GM18520 (cell line): Measurements from ENCODE around the gene SCN3B.

Experiments
- ATAC-seq: cut with Tn5 transposase; IDR thresholded peaks from one replicate; pipeline ENCODE4 v1.9.1; 2021; ENCODE audit not compliant: unreplicated experiment

Gene SCN3B

DNA sequence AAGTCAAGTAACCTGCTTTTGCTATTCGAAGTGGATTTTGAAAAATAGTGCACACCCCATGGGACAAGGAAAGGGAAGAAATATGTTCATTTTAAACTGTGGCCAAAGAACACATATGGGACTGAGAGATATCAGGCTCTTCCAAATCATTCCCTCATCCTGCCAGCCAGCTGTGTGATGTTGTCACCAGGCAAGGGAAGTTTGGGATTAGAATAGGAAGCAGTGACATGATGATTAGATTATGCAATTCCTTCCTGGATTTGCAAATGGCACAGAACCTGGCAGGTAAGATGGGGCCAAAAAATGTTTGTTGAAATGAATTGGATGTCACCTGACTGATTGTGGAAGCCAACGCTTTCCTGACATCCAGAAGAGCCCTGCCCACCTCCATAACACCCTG lies 4.9 kb upstream of the SCN3B start:
- ATAC-seq = no peak

DNA sequence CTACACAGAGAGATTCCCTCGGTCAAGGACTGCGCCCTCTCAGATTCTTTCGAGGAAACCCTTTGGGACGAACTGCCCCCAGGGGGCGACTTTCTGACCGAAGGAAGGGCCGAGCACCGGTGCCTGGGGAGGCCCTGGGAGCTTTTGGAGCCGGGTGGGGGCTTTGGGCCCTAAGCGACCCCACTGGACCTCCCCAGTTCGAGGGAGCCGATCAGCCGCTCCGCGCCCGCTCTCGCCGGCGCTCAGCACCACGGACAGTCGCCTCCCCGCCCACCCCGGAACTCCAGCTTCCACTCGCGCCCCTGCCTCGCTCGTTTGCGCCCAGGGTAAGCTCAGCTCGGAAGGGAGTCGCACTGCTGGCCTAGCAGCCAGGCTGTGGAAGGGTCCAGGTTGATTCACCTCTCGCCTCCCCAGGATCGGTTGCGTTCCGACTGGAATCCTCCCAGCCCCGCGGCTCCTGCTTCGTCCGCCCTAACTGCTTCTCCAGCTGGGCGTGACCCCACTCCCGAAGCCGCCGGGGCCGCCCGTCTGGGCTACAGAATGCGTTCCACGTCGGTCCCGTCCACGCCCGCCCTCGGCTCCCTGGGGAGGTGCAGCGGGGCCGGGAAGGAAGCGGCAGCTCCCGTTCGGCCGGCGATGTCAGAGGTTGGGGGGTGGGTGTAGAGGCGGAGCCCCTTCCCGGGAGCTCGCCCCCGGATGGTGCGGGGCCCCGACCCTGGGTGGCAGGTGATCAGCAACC lies 428 bp downstream of the SCN3B start:
- ATAC-seq = no peak

DNA sequence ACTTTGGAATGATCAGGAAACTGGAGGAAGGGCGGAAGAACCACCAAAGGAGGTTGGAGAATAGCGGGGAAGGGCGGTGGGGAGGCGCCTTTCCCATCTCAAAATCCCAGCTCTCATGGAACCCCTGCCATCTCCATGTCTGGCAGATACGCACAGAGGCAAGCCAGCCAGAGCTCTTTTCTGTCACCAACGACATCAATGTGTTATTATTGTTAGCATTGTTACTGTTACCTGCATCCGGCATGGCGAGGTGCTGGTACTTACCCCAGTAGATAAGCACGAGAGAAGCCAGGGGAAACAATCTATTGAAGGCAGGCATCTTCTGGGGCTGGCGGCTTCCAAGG lies 969 bp downstream of the SCN3B start:
- no peak for ATAC-seq

DNA sequence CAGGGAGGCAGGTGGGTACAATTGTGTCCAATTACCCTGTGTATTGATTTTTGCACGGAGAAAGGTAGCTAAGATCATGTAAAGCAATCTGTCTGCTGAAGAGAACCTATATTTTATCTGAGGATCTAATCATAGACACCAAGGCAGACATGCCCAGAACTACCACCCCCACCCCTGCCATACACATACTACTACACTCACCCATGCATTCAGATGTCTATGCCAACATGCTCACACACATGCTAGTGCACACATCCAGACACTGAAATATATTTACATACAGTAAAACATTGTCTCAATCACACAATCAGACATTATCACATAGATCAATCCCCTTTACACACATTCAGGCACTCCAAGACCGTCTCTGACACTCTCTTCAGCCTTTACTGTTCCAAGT lies 1.8 kb downstream of the SCN3B start:
- no peak for ATAC-seq

DNA sequence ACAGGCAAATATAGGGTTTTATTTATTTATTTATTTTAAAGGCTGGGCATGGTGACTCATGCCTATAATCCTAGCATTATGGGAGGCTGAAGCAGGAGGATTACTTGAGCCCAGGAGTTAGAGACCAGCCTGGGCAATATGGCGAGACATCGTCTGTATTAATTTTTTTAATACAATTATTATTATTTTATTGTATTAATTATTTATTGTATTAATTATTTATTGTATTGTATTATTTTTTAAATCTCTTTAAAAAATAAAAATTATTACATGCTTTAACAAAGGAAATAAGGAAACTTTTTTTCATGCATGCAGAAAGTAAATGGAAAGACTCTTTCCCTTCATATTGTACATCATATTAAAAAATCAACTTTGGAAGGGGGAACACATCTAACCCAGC lies 3.5 kb downstream of the SCN3B start:
- ATAC-seq = no peak

DNA sequence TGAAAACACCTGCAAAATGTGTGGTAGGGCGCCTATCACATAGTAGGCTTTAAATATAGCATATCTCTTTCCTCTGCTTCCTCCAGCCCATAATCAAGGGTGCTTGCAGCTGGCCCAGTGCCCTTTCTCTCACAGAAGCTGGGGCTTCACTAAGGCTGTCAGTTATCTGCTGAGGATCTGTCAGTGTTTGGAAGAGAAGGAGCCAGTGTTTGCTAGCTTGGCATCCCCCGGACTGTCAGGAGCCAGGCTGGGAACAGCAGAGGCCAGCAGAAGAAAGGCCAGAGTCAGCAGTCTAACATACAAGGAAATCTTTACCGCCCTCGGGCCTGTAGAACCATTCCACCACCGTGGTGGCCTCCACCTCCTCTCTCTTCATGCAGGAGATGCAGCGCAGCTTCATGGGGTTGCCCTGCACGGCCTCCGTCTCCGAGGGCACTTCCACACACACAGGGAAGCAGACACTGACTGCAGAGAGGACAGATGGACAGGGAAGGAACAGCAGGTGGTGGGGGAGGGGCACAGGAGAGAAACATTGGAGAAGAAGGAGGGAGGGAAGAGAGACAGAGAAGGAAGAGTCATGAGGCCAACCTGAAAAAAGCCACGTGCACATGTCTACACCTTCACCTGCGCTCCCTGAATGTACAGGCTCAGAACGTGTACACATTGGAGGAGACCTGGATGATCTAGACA lies 9.0 kb downstream of the SCN3B start:
- no peak for ATAC-seq

DNA sequence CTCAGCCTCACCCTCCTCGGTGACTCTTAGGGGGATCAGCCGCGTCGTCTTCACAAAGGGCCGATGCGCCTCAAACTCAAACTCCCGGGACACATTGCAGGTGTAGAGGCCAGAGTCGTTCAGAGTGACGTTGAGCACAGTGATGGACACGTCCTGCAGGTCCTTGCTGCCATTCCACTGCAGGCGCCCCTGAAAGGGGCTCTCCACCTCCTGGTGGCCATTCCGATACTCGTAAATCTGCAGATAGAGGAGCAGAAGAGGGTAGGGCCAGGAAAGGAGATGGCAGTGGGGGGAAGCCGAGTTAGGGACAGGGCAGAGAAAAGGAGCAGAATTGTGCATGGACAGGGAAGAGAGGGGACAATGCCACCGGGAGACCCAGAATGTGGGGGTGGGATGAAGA lies 12.0 kb downstream of the SCN3B start:
- no peak for ATAC-seq

DNA sequence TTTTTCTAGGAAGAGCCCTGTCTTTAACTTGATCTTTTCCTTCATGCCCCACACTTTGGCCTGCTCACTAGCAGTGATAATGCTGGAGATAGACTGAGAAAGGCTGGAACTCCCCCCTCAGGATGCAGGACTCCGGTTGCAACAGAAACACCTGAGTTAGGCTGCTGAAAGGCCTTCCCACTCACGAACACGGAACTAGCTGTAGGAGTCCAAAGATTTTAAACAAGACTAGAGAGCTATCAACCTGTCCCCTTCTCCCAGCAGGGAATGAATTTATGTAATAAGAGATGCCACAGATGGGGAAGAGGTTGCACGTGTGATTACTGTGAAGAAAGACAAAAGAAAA lies 13.0 kb downstream of the SCN3B start:
- ATAC-seq = no peak

DNA sequence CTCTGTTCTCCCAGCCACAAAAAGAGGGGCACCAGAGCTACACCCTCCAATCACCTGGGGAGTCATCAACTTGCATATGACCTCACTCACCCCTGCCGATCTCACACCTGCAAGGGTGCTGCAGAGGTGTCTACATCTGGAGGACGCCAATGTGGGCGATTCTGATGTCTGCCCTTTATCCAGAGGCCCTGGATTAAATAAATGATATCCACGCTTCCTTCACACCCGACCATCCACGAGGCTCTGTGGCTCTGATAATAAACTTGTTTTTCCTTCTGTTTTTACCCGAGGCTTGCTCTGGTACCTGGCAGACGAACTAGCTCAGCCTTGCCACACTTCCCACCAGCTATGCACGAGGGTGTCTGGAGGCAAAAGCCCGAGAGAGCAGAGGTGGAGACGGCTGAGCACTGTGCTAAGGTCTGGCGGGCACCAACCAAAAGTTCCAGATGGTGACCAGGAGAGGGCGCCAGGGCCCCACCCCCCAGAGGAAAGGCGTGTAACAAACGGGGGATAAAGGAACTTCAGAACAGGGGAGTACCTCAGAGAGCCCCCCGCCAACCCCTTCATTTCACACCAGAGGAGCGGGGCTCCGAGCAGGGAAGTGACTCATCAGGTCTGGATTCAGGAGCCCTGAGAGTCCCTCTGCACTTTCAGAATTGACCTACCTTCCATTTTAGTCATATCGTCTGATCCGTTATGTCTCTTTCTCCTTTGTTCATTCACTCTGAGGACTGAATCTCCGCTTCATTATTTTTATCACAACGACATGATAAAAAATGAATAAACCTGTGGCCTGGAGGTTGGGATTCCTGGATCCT lies 13.5 kb downstream of the SCN3B start:
- ATAC-seq = no peak

DNA sequence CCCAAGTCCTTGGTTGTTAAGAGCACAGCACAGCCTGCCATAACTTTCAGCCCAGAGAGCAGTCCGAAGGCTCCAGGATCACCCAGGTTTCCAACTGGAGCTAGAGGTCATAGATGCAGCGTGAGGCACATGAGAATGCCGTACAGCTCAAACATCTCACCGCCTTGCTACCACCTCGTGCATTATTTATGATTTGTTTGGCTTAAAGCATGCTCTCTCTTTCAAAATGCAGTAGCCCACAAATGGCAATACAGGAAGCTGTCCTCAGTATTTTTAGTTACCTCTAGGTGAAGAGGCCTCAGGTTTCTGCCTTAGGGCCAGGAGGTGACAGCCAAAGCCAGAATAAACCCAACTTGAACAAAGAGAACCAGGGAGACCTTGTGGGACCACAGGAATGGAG lies 14.4 kb downstream of the SCN3B start:
- ATAC-seq = no peak

- ATAC-seq = no peak
These were observed 24.3 kb downstream of the SCN3B start for GRCh38 chr11:123630126-123630608.

GRCh38 chr11:123628936-123629683 lies 25.3 kb downstream of the SCN3B start:
- no peak for ATAC-seq

GRCh38 chr11:123624974-123625373 lies 29.4 kb downstream of the SCN3B start:
- no peak for ATAC-seq

DNA sequence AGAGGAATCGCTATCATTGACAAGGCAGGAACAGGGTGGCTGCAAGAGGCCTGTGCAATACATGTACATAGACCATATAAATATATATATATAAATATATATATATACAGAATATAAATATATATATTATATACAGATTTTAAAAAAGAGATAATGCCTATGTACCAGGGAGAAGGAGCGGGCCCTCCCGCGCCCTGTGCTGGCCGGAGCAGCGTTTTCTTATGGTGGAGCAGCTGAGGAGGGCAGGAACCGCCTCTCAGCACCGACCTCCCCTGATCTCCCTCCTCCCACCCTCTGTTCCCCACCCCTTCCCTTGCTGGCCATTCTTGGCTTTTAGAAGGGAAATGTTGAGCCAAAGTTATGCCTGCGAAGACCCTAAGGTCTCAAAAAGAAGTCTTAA lies 31.8 kb downstream of the SCN3B start:
- no peak for ATAC-seq

DNA sequence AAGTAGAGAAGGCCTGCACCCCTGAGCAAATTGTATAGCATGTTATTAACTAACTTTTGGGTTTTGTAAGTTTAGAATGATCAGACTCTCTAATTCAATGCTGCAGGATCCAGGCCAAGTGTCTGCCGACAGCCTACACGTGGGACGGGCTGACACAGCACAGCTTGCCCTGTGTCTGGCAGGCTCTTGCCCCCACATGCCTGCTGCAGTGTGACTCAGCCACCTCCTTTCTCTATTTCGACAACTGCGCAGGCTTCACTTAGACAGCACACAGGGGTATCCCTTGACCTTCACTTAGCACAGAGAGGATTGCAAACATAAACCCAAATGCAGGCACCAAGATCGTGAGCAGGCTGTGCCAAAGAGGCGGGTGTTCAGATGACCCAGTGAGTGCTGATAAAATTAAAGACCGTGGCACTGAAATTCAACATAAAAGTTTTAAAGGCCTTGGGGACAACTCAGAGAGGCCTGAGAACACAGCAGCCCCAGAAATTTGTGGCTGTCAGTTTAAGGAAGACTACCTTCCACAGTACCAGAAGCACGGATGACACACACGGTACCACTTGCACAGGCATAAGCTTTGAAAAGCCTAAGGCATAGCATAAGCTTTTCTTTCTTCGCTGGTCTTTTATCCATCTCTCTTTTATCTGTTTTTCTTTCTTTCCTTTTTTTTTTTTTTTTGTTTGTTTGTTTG lies 37.8 kb downstream of the SCN3B start:
- no peak for ATAC-seq

DNA sequence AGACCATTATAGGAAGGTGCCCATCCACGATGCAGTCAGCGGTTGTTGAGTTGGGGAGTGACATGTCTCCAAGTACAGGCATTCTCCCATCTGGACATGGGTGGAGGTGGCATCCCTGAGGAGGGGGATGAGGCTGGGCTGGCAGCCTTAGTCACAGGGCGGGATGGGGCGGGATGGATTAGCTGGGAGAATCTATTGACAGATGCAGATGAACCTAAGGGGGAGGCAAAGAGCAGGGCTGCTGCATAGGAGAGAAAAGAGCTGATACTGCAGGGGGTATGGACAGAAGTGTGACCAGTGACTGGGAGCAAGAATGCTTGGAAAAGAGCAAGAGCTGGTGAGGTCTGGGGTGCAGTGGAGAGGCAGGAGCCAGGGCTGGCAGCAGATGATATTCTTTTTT lies 42.7 kb downstream of the SCN3B start:
- ATAC-seq = no peak

DNA sequence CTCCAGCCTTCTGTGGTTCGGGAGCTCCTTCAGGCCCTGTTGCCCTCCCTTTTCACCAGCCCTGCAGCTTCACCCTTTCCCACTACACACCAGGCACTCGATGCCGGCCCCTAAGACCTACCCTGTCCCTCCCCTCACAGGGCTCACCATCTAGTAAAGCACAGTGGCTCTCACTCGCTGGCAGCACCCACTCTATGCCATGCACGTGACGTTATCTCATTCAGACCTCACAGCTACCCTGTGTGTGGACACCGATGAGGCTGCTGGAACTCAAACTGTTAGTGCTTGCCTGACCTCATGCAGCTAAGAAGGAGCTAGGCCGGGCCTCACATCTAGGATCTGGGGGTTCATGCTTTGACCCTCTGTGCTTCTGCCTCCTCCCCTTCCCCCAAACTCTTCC lies 45.5 kb downstream of the SCN3B start:
- ATAC-seq = no peak

GRCh38 chr11:123608371-123608770 lies 46.1 kb downstream of the SCN3B start:
- ATAC-seq = no peak

- no peak for ATAC-seq
These were observed 46.6 kb downstream of the SCN3B start for GRCh38 chr11:123607781-123608180.

DNA sequence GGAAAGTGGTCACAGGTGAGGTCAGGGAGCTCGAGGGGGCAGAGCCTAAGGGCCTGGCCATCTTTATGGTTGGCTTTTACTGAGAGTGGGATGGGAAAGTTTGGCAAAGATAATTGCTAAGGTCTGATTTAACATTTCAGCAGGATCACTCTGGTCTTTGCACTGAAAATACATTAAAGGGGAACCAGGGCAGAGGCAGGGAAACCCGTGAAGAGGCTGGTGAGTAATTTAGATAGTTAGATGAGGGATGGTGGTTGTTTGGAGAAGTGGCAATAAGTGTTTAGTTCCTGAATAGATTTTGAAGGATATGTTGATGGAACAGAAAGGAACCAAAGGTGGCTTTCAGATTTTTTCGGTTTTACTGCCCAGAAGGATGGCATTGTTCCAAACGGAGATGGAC lies 50.8 kb downstream of the SCN3B start:
- ATAC-seq = no peak

DNA sequence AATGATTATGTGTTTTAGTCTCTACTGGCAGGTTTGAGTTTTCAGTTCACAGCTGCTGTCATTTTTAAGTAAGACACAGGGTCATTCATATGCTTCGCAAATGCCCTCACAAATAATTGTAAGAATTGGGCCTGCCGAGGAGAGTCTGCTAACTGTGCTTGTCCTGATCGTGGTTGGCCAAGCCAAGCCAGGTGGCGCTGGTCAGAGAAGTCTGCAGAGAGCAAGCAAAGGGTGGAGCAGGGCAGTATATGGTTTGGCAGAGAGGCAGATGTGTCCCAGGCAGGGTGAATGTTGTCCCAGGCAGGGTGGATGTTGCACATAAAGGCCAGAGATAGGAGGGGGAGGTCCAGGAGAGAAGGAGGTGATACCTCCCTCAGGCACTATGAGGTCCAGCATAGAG lies 52.7 kb downstream of the SCN3B start:
- no peak for ATAC-seq
